Left ventricle myocardium inferior (tissue), 1 donor: ENCODE measurements around the gene SLC9A3. TPM values are rescaled to one million over a fixed set of nuclear protein-coding genes. Genes with fewer than 3 reads are reported as not detected.

Experiments used
- DNase-seq: peaks from one replicate; pipeline ENCODE4 v3.0.0-alpha.2; 2020
- H3K27ac ChIP-seq: fragments of 200-600 bp; replicated peaks from 2 replicates; pipeline ENCODE4 v1.8.0; 2021
- H3K27me3 ChIP-seq: fragments of 200-600 bp; 2 replicates; pipeline ENCODE4 v1.8.0; 2021; ENCODE audit warnings: low read depth
- H3K36me3 ChIP-seq: fragments of 200-600 bp; 2 replicates; pipeline ENCODE4 v1.8.0; 2021
- H3K4me1 ChIP-seq: fragments of 200-600 bp; 2 replicates; pipeline ENCODE4 v1.8.0; 2021
- H3K4me3 ChIP-seq: fragments of 200-600 bp; 2 replicates; pipeline ENCODE4 v1.8.0; 2021; ENCODE audit warnings: mild to moderate bottlenecking, moderate library complexity
- H3K9me3 ChIP-seq: fragments of 200-600 bp; replicated peaks from 2 replicates; pipeline ENCODE4 v1.8.0; 2021
- CTCF ChIP-seq: fragments of 200-600 bp; IDR thresholded peaks from 2 replicates; pipeline ENCODE4 v1.8.0; 2021; ENCODE audit warnings: antibody characterized with exemption, mild to moderate bottlenecking, borderline replicate concordance
- intact Hi-C: fragments of 100-400 bp; cut with micrococcal nuclease; formaldehyde crosslinking; loops from one replicate; pipeline ENCODE4 v1.11.0; 2022
- total RNA-seq: library from RNA; stranded (reverse); fragmentation: NEBNext Ultra II Directional; extraction: Animal tissue kit (Norgen Biotek cat#: 25700); gene quantifications from one replicate; pipeline ENCODE4 v1.2.1, GENCODE V29; 2021
- donor health status: DM: no; HTN: yes; CAD: no; lungs with severe emphysema.

Gene SLC9A3
- total RNA-seq, 1 donor from 2014 or later: 0.91 TPM

- no peaks in the 10 kb centered on the region for H3K36me3 ChIP-seq
- no peak for DNase-seq
- H3K27ac ChIP-seq: no peak overlapping the region
- no peak overlapping the region for H3K4me3 ChIP-seq
- no peaks in the 10 kb centered on the region for H3K4me1 ChIP-seq
- no peak for TF ChIP-seq CTCF
- intact Hi-C loops: no loop called here
- no peaks in the 10 kb centered on the region for H3K9me3 ChIP-seq
- H3K27me3 ChIP-seq: peaks cover 96% of the 10 kb centered on the region
Observed at GRCh38 chr5:516980-517379, 7.3 kb downstream of the SLC9A3 start.

GRCh38 chr5:516338-516925 lies 7.8 kb downstream of the SLC9A3 start:
- H3K27ac ChIP-seq: no peak overlapping the region
- H3K36me3 ChIP-seq: no peaks in the 10 kb centered on the region
- intact Hi-C loops: no loop called here
- no peak for TF ChIP-seq CTCF
- peaks cover 96% of the 10 kb centered on the region for H3K27me3 ChIP-seq
- no peak overlapping the region for H3K4me3 ChIP-seq
- no peak for DNase-seq
- no peaks in the 10 kb centered on the region for H3K9me3 ChIP-seq
- H3K4me1 ChIP-seq: no peaks in the 10 kb centered on the region

GRCh38 chr5:515273-515836 lies 8.9 kb downstream of the SLC9A3 start:
- H3K4me1 ChIP-seq: no peaks in the 10 kb centered on the region
- H3K27ac ChIP-seq: no peak overlapping the region
- peaks cover 92% of the 10 kb centered on the region for H3K27me3 ChIP-seq
- no peak for DNase-seq
- no peak overlapping the region for H3K4me3 ChIP-seq
- no peaks in the 10 kb centered on the region for H3K36me3 ChIP-seq
- TF ChIP-seq CTCF: no peak
- intact Hi-C loops: no loop called here
- H3K9me3 ChIP-seq: no peaks in the 10 kb centered on the region

- TF ChIP-seq CTCF: no peak
- Histone ChIP-seq H3K4me3 (no peak overlapping the region), H3K9me3 (no peaks in the 10 kb centered on the region), H3K4me1 (no peaks in the 10 kb centered on the region), H3K27me3 (peaks cover 92% of the 10 kb centered on the region), H3K36me3 (no peaks in the 10 kb centered on the region), H3K27ac (no peak overlapping the region)
- intact Hi-C loops: no loop called here
- no peak for DNase-seq
Observed at GRCh38 chr5:514673-515072, 9.6 kb downstream of the SLC9A3 start.

GRCh38 chr5:514101-514485 lies 10.2 kb downstream of the SLC9A3 start:
- no peak overlapping the region for H3K27ac ChIP-seq
- no peaks in the 10 kb centered on the region for H3K36me3 ChIP-seq
- TF ChIP-seq CTCF: no peak
- H3K4me1 ChIP-seq: no peaks in the 10 kb centered on the region
- peaks cover 89% of the 10 kb centered on the region for H3K27me3 ChIP-seq
- no peak overlapping the region for H3K4me3 ChIP-seq
- H3K9me3 ChIP-seq: no peaks in the 10 kb centered on the region
- intact Hi-C loops: no loop called here
- DNase-seq: no peak
